ENCODE results near the gene GSTO1. TPM values are rescaled to one million over a fixed set of nuclear protein-coding genes. Genes with fewer than 3 reads are reported as not detected.
A peak's percentile ranks its signal among the peaks of the same experiment; 100 is the strongest.

Gene GSTO1
- total and polyA plus RNA-seq, 2 of the 13 experiments (the other 11 are each of a cell fraction or from before 2014, with no cell fraction given), result 228 to 300 TPM

- TF ChIP-seq KDM3A (CRISPR knock-in tag; IDR thresholded peaks at IDR 0.05; ENCODE audit: low read depth) (0 out of 2 replicates have a peak, but pooled peaks have one; percentile 22), FOXJ3 (CRISPR knock-in tag; IDR thresholded peaks at IDR 0.05; ENCODE audit: borderline replicate concordance) (peak; percentile 83; the same call in 1 of the 2 replicates), TOE1 (CRISPR knock-in tag; IDR thresholded peaks at IDR 0.05) (no peak), ZNF670 (CRISPR knock-in tag; IDR thresholded peaks at IDR 0.05; ENCODE audit: borderline replicate concordance) (no peak), NR2F6 (IDR thresholded peaks at IDR 0.05) (peak; percentile 93), NR2F6 (CRISPR knock-in tag; IDR thresholded peaks at IDR 0.05) (peak; percentile 82), KMT2A (CRISPR knock-in tag; IDR thresholded peaks at IDR 0.05) (peak; percentile 25; the same call in 1 of the 2 replicates), ZBTB25 (CRISPR knock-in tag; IDR thresholded peaks at IDR 0.05) (peak; percentile 22; the same call in 1 of the 2 replicates), PITX1 (CRISPR knock-in tag; IDR thresholded peaks at IDR 0.05) (peak; percentile 79), ZBED4 (CRISPR knock-in tag; IDR thresholded peaks at IDR 0.05; ENCODE audit: borderline replicate concordance) (peak; percentile 66; the same call in 1 of the 2 replicates), PAXIP1 (CRISPR knock-in tag; conservative IDR thresholded peaks at IDR 0.05) (peak; percentile 96), CREB1 (IDR thresholded peaks at IDR 0.05) (no peak), CREB1 (CRISPR knock-in tag; IDR thresholded peaks at IDR 0.05) (peak; percentile 54), PBX2 (CRISPR knock-in tag; IDR thresholded peaks at IDR 0.05) (no peak), TARDBP (CRISPR knock-in tag; IDR thresholded peaks at IDR 0.05) (peak; percentile 87), ZNF710 (CRISPR knock-in tag; IDR thresholded peaks at IDR 0.05; ENCODE audit: borderline replicate concordance) (0 out of 2 replicates have a peak, but pooled peaks have one; percentile 58), SALL1 (CRISPR knock-in tag; IDR thresholded peaks at IDR 0.05) (peak; percentile 90), ZNF160 (CRISPR knock-in tag; IDR thresholded peaks at IDR 0.05) (0 out of 2 replicates have a peak, but pooled peaks have one; percentile 38), MLX (CRISPR knock-in tag; IDR thresholded peaks at IDR 0.05) (peak; percentile 53; the same call in 1 of the 2 replicates)
Measured at GRCh38 chr10:104253106-104253505, 1.6 kb upstream of the GSTO1 start (continued).

Data from HepG2 (cell line).